DMS 273 (cell line): ENCODE data around the gene ACSF2.
"Not testable (repeated sequence)": the region's sequence is repeated elsewhere in the genome, so short reads cannot be mapped to it uniquely, and the experiment has no call there.

Experiments used
- DNase-seq: peaks from one replicate; lab custom pipeline; 2025; ENCODE audit not compliant: unreplicated experiment; lab: John Stamatoyannopoulos, UW

ACSF2 gene

GRCh38 chr17:50425682-50426471 is at the start of gene ACSF2:
ACSF2 (plus strand) TSS chr17:50426218; CDS start chr17:50426262, 44 bp downstream.
- DNase-seq: peak; percentile 84

GRCh38 chr17:50379351-50380132 is 46.5 kb upstream of the ACSF2 start:
- no peak for DNase-seq

- peak; percentile 51 for DNase-seq
Observed at GRCh38 chr17:50380369-50381259, 45.4 kb upstream of the ACSF2 start.

GRCh38 chr17:50381260-50381815 is 44.7 kb upstream of the ACSF2 start:
- no peak for DNase-seq

GRCh38 chr17:50381920-50382319 is 44.1 kb upstream of the ACSF2 start:
- DNase-seq: no peak

GRCh38 chr17:50382931-50383330 is 43.1 kb upstream of the ACSF2 start:
- no peak for DNase-seq

- no peak for DNase-seq
Observed at GRCh38 chr17:50386510-50386909, 39.5 kb upstream of the ACSF2 start.

- no peak for DNase-seq
Observed at GRCh38 chr17:50388728-50389127, 37.3 kb upstream of the ACSF2 start.

GRCh38 chr17:50389534-50389933 is 36.5 kb upstream of the ACSF2 start:
- DNase-seq: no peak

- DNase-seq: no peak
Observed at GRCh38 chr17:50392621-50393020, 33.4 kb upstream of the ACSF2 start.

- DNase-seq: no peak
Observed at GRCh38 chr17:50393700-50394099, 32.3 kb upstream of the ACSF2 start.

- peak; percentile 32 for DNase-seq
Observed at GRCh38 chr17:50394711-50395110, 31.3 kb upstream of the ACSF2 start.

GRCh38 chr17:50396261-50397110 is 29.5 kb upstream of the ACSF2 start:
- peak; percentile 82 for DNase-seq

GRCh38 chr17:50397111-50397918 is 28.7 kb upstream of the ACSF2 start, which contains the start of gene LRRC59:
LRRC59 (minus strand) TSS chr17:50397523; CDS start chr17:50397317, 206 bp downstream.
- peak; percentile 92 for DNase-seq

- peak; percentile 40 for DNase-seq
Observed at GRCh38 chr17:50397919-50398285, 28.1 kb upstream of the ACSF2 start.

- DNase-seq: not testable (repeated sequence)
Observed at GRCh38 chr17:50398672-50399071, 27.3 kb upstream of the ACSF2 start.

- DNase-seq: not testable (repeated sequence)
Observed at GRCh38 chr17:50399591-50399990, 26.4 kb upstream of the ACSF2 start.

GRCh38 chr17:50405351-50405750 is 20.7 kb upstream of the ACSF2 start:
- DNase-seq: not testable (repeated sequence)

GRCh38 chr17:50406578-50406977 is 19.4 kb upstream of the ACSF2 start:
- DNase-seq: no peak
